Measurements from ENCODE around the gene SUSD4. TPM values are rescaled to one million over a fixed set of nuclear protein-coding genes. Genes with fewer than 3 reads are reported as not detected.

SUSD4 gene
- total RNA-seq, 4 donors from 2014 or later: 0.24 to 3.2 (median 0.90) TPM

DNA sequence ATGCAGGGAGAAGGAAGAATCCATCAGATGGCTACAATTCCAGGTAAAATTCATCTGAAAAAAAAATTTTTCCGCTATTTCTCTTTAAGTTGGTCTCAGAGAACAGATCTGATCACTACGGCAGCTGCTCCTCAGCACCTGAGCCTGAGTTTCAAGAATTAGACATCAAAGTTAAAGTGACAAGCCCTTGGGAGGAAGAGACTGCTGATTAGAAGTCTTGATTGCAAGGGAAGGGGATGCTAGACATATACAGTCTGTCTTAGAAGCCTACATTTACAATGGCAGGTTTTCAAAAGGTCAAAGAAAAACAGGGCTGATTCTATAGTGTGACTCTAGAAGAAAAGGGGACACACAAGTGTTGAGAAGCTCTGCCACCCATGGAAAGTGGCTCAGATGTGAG is 48.3 kb downstream of the SUSD4 start:
- ATAC-seq (ENCODE audit: low FRiP score) (no peak), DNase-seq (ENCODE audit: low spot score) (no peak)
- no peak for TF ChIP-seq CTCF (IDR thresholded peaks at IDR 0.05)

DNA sequence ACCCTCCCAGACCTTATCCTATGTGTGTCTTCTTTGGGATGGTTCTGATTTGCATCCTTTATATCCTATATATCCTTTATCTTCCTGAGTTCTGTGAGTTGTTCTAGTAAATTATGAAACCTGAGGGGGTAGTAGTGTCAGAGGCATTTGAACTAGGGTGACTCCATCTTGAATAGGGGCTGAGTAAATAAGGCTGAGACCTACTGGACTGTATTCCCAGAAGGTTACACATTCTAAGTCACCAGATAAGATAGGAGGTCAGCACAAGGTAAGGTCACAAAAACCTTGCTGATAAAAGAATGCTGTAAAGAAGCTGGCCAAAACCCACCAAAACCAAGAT is 50.6 kb downstream of the SUSD4 start:
- no peak for ATAC-seq (ENCODE audit: low FRiP score)
- no peak for DNase-seq (ENCODE audit: low spot score)
- no peak for TF ChIP-seq CTCF (IDR thresholded peaks at IDR 0.05)

DNA sequence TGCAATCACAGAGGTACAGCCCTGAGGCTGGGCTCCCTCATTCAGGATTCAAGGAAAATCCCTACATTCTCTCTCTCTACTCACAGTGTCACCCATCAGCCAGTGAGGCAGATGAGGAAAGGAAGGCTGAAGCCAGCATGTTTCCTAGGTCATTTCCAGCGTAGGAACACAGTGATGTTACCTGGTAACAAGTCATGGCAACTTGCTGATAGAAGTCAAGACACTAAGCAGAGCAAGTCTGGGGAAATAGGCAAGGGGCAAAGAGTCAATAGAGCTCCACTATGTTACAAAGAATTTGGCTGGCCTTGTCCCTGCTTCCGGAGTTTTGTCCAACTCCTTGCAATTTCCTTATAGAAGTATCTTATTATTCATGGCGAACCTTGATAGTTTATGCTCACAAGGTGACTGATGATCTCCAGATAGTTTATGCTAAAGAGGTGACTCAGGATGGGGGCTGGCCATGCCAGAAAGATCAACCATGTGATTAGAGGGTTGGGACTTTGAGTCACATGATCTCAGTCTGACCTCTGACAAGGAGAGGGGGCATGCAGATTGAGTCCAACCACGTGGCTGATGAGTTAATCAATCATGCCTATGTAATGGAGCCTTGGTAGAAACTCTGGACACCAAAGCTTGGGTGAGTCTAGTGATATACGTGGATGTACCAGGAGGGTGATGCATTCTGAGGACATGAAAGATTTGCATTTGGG is 51.1 kb downstream of the SUSD4 start:
- no peak for TF ChIP-seq CTCF (IDR thresholded peaks at IDR 0.05)
- DNase-seq (ENCODE audit: low spot score) (no peak), ATAC-seq (ENCODE audit: low FRiP score) (no peak)

DNA sequence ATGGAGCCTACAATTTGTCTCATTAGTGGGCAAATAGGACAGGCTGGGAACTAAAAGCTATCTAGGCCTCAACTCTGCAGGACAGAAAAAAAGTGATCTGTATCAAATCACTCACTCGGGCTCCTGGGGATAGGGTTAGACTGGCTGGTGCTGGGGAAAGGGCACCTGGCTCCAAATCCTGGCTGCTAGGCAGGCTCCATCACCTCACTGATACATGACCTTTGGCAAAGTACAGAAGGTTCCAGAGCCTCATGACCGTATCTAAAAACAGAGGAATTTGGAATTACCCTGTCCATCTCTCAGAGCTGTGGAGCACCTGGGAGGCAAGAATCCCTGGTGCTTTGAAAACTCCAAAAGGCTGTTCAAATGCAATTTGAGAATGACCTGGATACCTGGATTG is 51.7 kb downstream of the SUSD4 start:
- DNase-seq (ENCODE audit: low spot score) (no peak), ATAC-seq (ENCODE audit: low FRiP score) (no peak)
- no peak for TF ChIP-seq CTCF (IDR thresholded peaks at IDR 0.05)

DNA sequence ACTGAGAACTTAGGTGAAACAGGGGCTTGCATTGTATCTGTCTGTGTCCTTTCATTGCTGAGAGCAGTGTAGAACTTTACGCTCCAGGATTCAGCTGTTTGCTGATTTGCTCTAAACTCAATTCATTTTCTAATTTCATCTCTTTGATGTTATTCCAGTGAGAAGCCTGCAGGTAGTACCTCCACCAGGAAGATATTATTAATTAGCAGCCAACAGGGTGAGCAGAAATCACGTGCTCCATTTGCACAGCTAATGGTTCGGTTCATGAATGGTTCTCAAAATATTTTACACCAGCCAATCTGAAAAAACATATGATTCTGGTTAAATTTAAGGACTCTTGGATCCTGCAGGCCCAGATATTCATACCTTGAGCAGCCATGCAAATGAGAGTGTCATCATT is 52.1 kb downstream of the SUSD4 start:
- DNase-seq (ENCODE audit: low spot score) (no peak), ATAC-seq (ENCODE audit: low FRiP score) (no peak)
- no peak for TF ChIP-seq CTCF (IDR thresholded peaks at IDR 0.05)

DNA sequence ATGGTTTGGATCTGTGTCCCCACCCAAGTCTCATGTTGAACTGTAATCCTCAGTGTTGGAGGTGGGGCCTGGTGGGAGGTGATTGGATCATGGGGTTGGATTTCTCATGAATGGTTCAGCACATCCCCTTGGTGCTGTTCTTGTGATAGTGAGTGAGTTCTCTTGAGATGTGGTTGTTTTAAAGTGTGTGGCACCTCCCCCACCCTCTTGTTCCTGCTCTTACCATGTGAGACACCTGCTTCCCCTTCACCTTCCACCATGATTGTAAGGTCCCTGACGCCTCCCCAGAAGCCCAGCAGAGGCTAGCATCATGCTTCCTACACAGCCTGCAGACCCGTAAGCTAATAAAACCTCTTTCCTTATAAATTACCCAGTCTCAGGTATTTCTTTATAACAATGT is 55.8 kb downstream of the SUSD4 start:
- TF ChIP-seq CTCF (IDR thresholded peaks at IDR 0.05): no peak
- no peak for DNase-seq (ENCODE audit: low spot score)
- ATAC-seq (ENCODE audit: low FRiP score): no peak

- no peak for TF ChIP-seq CTCF (IDR thresholded peaks at IDR 0.05)
- DNase-seq (ENCODE audit: low spot score) (no peak), ATAC-seq (ENCODE audit: low FRiP score) (no peak)
Observed at GRCh38 chr1:223307544-223307943, 56.4 kb downstream of the SUSD4 start.

Data from omental fat pad (tissue), 4 donors.